AG09309 (cell line): Measurements from ENCODE around the gene FAM222B.

Experiments
- DNase-seq: peaks from one replicate; pipeline ENCODE4 v3.0.0-alpha.2; 2010; ENCODE audit warnings: low read depth
- H3K4me3 ChIP-seq: 2 replicates; pipeline ENCODE4 v1.5.1; 2011; ENCODE audit warnings: mild to moderate bottlenecking, low read depth, low read length, moderate library complexity; ENCODE audit not compliant: control insufficient read depth
- TF ChIP-seq, protein P1 (sequence below): IDR thresholded peaks from 2 replicates; pipeline ENCODE4 v1.5.1; 2011; ENCODE audit warnings: mild to moderate bottlenecking, low read depth, low read length, inconsistent platforms; ENCODE audit not compliant: insufficient read depth, control insufficient read depth; ENCODE audit errors: missing control alignments

FAM222B gene

DNA sequence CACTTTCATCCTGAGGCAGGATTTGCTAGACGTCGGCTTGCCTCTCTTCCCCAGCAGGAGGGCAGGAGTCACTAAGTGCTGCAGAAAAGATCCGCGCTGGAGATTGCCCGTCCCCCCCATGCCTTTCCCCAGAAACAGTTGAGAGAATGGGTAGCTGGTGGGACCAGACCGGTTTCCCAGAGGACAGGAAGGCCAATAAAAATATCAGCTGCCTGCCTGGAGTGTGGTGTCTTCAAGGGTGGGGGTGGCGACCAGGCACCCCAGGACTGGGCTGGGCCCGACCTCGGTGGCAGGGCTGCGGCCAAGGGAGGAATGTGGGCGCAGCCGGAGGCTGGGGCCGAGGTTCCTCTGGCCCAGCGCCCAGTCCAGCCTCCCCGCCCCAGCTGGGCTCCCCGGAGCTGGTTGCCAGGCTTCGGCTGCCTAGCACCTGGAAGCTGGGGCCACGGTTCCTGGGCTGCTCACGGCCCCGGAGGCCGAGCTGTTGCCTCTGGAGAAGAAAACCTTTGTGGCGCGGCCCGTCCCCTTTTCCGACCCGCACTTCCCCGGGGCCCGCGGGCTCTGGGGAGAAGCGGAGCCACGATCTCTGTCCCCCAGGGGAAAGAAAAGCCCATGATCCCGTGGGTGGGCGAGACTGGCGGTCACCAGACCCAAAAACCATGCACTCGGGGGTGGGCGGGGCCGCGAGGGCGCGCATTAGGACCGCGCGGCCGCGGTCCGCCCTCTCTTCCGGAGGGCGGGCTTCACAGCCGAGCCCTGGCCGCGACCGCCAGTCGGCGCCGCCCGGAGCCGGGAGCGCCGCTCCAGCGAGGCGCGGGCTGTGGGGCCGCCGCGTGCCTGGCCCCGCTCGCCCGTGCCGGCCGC is 99.1 kb downstream of the FAM222B start, which contains the start of gene TRAF4:
TSS of gene TRAF4 (plus strand) at position 769 of the 861 bp plus-strand sequence. CDS start 102 bp downstream, outside the sequence.
- peak within 1 kb of the TSS; percentile 83 for H3K4me3 ChIP-seq
- peak; percentile 78 for DNase-seq
- TF ChIP-seq, protein P1, sequence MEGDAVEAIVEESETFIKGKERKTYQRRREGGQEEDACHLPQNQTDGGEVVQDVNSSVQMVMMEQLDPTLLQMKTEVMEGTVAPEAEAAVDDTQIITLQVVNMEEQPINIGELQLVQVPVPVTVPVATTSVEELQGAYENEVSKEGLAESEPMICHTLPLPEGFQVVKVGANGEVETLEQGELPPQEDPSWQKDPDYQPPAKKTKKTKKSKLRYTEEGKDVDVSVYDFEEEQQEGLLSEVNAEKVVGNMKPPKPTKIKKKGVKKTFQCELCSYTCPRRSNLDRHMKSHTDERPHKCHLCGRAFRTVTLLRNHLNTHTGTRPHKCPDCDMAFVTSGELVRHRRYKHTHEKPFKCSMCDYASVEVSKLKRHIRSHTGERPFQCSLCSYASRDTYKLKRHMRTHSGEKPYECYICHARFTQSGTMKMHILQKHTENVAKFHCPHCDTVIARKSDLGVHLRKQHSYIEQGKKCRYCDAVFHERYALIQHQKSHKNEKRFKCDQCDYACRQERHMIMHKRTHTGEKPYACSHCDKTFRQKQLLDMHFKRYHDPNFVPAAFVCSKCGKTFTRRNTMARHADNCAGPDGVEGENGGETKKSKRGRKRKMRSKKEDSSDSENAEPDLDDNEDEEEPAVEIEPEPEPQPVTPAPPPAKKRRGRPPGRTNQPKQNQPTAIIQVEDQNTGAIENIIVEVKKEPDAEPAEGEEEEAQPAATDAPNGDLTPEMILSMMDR = no peak

DNA sequence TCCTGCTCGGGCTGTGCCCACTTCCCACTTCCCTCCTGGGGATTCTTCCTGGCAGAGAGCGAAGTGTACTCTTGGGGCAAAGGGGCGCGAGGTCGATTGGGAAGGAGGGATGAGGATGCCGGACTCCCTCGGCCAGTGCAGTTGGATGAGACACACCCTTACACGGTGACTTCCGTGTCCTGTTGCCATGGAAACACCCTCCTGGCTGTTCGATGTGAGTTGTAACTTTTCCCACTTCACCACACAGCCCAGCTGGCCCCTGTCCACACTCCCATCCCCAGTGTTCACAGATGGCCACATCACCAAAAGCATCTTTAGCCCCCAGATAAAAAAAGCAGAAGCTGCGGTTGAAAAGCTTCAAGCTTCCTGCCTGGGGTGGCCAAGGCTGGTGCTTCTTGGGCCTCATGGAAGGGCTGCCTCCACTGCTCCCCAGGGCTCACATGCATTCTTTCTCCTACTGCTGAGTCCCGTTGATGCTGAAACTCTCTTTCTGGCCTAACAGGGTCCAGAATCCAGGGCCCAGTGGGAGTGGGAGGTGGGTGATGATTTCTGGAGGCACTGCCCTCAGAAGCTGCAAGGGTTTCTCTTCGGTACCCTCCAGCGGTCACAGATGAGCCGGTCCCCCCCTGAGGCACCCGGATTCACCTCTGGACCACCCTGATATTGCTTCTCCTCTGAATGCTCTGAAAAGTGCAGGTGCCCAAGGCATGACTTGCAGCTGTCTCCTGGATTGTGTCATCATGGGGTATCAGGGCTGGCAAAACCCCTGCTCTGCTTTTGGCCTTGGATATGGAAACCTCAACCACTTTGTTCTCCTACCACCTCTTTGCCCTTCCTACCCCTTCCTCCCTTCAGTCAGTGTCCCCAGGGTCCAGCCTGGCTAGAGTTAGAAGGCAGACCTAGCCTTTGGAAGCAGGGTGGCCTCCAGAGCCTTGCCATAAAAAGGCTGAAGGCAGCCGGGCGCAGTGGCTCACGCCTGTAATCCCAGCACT is 100.9 kb downstream of the FAM222B start:
- TF ChIP-seq, protein P1 = no peak
- no peak overlapping the region for H3K4me3 ChIP-seq
- no peak for DNase-seq

DNA sequence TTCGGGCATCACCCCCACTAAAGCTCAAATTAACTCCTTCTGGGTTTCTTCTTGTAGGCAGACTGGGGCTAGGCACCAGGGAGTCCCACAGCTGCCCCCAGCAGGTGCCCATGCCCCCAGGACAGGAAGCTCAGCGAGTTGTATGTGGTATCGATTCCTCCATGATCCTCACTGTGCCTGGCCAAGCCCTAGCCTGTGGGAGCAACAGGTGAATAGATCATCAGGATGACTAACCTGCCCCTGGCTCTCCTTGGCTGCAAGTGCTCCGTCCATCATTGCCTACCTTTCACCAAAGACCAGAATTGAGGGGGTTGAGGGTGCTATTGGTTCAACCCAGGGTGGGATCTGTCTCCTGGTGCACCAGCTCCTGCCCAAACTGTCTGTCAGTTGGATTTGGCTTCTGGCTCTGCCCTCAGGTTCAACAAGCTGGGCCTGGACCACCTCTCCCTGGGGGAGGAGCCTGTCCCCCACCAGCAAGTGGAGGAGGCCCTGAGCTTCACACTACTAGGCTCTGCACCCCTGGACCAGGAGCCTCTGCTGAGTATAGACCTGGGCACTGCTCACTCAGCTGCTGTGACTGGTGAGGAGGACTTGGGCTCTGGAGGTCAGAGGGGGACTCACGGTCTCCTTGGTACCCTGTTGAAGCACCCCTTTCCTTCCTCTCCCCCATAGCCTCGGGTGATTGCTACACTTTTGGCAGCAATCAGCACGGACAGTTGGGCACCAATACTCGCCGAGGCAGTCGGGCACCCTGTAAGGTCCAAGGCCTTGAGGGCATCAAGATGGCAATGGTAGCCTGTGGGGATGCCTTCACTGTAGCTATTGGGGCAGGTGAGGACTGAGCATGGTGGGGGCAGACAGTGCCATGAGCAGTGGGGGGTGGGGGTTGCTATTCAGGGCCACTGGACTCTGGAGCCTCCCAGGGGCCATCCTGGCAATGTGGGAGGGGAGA is 101.9 kb downstream of the FAM222B start:
- TF ChIP-seq, protein P1 = no peak
- no peak overlapping the region for H3K4me3 ChIP-seq
- DNase-seq = no peak

DNA sequence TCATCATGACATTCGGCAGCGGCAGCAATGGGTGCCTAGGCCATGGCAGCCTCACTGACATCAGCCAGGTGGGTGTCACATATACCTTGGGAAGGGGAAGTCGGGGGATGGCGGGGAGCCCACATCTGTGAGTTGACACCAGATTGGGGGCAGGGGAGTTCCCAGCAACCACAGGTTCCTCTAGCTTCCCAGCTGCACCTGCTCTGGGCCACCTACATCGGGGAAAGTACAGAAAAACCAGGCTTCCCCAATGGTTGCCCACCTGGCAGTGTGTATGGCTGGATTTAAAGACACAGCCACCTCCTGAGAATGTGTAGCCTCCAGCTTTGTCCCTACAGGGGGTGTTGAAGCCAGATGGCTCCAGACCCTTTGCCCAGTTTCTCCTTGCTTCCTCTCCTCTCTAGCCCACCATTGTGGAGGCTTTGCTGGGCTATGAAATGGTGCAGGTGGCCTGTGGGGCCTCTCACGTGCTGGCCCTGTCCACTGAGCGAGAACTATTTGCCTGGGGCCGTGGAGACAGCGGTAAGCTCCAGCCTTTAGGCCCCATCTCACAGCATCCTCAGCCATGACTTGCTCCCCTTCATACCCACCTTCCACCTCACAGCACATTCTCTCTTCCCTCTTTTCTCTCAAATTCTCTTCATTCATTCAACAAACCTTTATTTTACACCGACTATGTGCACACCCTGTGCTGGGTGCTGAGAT is 103.8 kb downstream of the FAM222B start:
- DNase-seq = no peak
- TF ChIP-seq, protein P1 = no peak
- no peak overlapping the region for H3K4me3 ChIP-seq

DNA sequence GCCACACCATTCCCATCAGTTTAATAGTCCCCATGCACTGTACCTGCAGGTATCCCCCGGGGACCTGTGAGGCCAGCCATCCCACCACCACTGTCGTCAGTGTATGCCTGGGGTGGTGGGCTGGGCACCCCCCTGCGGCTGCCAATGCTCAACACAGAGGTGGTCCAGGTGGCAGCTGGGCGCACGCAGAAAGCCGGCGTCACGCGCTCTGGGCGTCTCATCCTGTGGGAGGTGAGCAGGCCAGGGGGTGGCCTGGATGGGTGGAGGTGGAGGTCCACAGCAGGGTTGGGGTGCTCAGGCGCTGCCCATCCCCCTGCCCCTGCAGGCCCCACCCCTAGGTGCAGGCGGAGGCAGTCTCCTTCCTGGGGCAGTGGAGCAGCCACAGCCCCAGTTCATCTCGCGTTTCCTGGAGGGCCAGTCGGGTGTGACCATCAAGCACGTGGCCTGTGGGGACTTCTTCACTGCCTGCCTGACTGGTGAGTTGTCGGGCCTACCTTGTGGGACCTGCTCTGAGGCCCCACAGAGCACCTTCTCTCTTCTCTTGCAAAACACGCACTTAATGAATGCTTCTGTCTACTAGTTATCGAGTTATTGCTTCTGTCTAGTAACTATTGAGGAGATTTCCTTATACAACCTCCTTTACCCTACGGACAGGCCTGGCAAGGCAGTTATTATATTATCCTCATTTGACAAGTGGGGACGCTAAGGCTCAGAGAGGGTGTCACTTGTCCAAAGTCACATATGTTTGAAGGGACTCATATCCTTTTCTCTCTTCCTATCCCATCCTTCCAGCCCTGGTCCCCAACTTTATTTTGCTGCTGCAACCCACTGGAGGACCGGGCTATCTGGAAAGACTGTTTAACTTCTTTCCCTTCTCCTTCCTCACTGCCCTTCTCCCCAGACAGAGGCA is 104.6 kb downstream of the FAM222B start:
- TF ChIP-seq, protein P1 = no peak
- H3K4me3 ChIP-seq = no peak overlapping the region
- DNase-seq = no peak
